Natural killer cell (primary cell): Measurements from ENCODE around the gene MMGT1. TPM values are rescaled to one million over a fixed set of nuclear protein-coding genes. Genes with fewer than 3 reads are reported as not detected.

ENCODE experiments used
- ATAC-seq, 3 donors: fragments of 150-1000 bp in 2 of 3; fragments of 200-7000 bp in 1 of 3; cut with Tn5 transposase; 1 replicate in 1 of 3; 2 replicates in 2 of 3; pipeline ENCODE4 v1.10.0; 2021; ENCODE audit warnings: mild to moderate bottlenecking in 2 of 3, moderate library complexity in 2 of 3
- DNase-seq, 2 donors: peaks; one replicate each; pipeline versions ENCODE4 v3.0.0 to v3.0.0-alpha.2; 2013 to 2021; ENCODE audit warnings: mixed read lengths in 1 of 2
- H3K27ac ChIP-seq: one replicate; pipeline ENCODE4 v1.5.1; 2013; ENCODE audit warnings: mild to moderate bottlenecking, low read length
- H3K27me3 ChIP-seq: one replicate; pipeline ENCODE4 v1.6.1; 2013; ENCODE audit warnings: low read length; ENCODE audit not compliant: control insufficient read depth, insufficient read depth
- H3K36me3 ChIP-seq: one replicate; pipeline ENCODE4 v1.6.1; 2013; ENCODE audit warnings: low read length; ENCODE audit not compliant: control insufficient read depth, insufficient read depth
- H3K4me1 ChIP-seq: one replicate; pipeline ENCODE4 v1.6.1; 2013; ENCODE audit warnings: low read length; ENCODE audit not compliant: control insufficient read depth, insufficient read depth
- H3K4me3 ChIP-seq: one replicate; pipeline ENCODE4 v1.5.1; 2013; ENCODE audit warnings: low read length
- H3K9me3 ChIP-seq: one replicate; pipeline ENCODE4 v1.6.1; 2013; ENCODE audit warnings: low read length; ENCODE audit not compliant: control insufficient read depth, insufficient read depth
- H3K27ac Mint-ChIP-seq, 2 donors: one replicate each; pipeline ENCODE4 v1.8.0; 2022; ENCODE audit warnings: mild to moderate bottlenecking in 2 of 2, mixed read lengths in 2 of 2, moderate library complexity in 1 of 2
- H3K27me3 Mint-ChIP-seq, 2 donors: one replicate each; pipeline ENCODE4 v1.8.0; 2022; ENCODE audit warnings: low read depth in 2 of 2, mixed read lengths in 2 of 2
- H3K36me3 Mint-ChIP-seq: one replicate; pipeline ENCODE4 v1.8.0; 2022; ENCODE audit warnings: mixed read lengths
- H3K4me1 Mint-ChIP-seq, 2 donors: one replicate each; pipeline ENCODE4 v1.8.0; 2022; ENCODE audit warnings: mixed read lengths in 2 of 2
- H3K4me3 Mint-ChIP-seq: one replicate; pipeline ENCODE4 v1.8.0; 2022; ENCODE audit warnings: mild to moderate bottlenecking, moderate library complexity, mixed read lengths
- H3K9me3 Mint-ChIP-seq, 2 donors: one replicate each; pipeline ENCODE4 v1.8.0; 2022; ENCODE audit warnings: mixed read lengths in 2 of 2
- WGBS: methylation state at CpG from one replicate; pipeline ENCODE4 v1.1.7; 2013; ENCODE audit warnings: missing lambda C conversion rate; ENCODE audit not compliant: insufficient coverage; 5-methylcytosine and 5-hydroxymethylcytosine counted together
- intact Hi-C: fragments of 100-400 bp; cut with micrococcal nuclease; formaldehyde crosslinking; loops from one replicate; pipeline ENCODE4 v1.14.2; 2022
- total RNA-seq, 4 donors: library from RNA; stranded (reverse); fragments of 120-200 nt in 1 of 4; gene quantifications; one replicate each; pipeline versions ENCODE4 v1.2.3 to v1.2.4, GENCODE V29; 2013 to 2022
- TF ChIP-seq, protein P1 (sequence below): fragments of 200-600 bp; IDR thresholded peaks from one replicate; pipeline ENCODE4 v1.8.0; 2022; ENCODE audit warnings: antibody characterized with exemption

The MMGT1 gene
- total RNA-seq, 3 donors from 2014 or later (not counting 1 experiment from before 2014, with no cell fraction given), result 18.2 to 22.2 (median 21.4) TPM

DNA sequence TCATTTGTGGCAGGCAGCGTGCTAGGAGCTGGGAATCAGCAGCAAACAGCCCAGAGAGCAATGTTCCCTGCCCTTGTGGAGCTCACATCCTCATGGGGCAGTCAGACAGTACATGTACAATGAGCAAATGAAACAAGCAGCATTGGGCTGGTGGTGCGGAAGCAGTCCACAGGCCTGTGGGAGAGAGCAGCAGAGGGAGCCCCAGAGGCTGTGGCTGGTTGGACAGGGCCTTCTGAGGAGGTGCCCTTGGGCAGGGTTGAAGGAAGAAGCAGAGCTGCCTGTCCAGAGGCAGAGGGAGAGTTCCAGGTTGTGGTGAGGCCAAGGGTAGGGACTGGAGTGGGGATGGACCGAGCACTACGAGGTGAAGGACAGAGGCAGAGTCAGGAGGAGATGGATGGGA lies 22.5 kb downstream of the MMGT1 start:
- no peaks in the 10 kb centered on the region for H3K36me3 Mint-ChIP-seq
- ATAC-seq, result no peak

DNA sequence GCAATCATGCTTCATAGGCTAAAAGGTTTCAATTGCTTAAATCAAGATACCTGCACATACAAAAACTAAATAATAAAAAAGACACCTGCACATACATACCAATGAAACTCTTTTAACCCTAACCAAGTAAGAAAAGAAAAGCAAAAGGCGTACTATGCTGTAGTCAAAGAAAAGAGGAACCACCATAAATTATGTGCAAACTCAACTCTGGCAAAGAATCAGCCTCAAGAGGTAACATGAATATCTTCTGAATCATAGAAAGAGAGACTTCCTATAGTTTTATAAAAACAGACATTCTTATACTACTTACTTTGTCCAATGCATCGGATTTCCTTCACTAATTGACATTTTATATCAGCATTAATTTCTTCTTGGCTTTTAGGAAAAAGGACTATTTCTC lies 29.3 kb downstream of the MMGT1 start:
- intact Hi-C loops, result no loop called here
- H3K9me3 ChIP-seq, result no peaks in the 10 kb centered on the region
- H3K27me3 ChIP-seq, result no peaks in the 10 kb centered on the region
- Mint-ChIP-seq H3K4me1 (no peaks in the 10 kb centered on the region), H3K27me3 (peaks cover 0 to 7% of the 10 kb centered on the region in 2 donors), H3K9me3 (peaks cover 0 to 5% of the 10 kb centered on the region in 2 donors), H3K36me3 (no peaks in the 10 kb centered on the region), H3K27ac (no peak overlapping the region), H3K4me3 (no peak overlapping the region)
- DNase-seq, result no peak
- TF ChIP-seq, protein P1, sequence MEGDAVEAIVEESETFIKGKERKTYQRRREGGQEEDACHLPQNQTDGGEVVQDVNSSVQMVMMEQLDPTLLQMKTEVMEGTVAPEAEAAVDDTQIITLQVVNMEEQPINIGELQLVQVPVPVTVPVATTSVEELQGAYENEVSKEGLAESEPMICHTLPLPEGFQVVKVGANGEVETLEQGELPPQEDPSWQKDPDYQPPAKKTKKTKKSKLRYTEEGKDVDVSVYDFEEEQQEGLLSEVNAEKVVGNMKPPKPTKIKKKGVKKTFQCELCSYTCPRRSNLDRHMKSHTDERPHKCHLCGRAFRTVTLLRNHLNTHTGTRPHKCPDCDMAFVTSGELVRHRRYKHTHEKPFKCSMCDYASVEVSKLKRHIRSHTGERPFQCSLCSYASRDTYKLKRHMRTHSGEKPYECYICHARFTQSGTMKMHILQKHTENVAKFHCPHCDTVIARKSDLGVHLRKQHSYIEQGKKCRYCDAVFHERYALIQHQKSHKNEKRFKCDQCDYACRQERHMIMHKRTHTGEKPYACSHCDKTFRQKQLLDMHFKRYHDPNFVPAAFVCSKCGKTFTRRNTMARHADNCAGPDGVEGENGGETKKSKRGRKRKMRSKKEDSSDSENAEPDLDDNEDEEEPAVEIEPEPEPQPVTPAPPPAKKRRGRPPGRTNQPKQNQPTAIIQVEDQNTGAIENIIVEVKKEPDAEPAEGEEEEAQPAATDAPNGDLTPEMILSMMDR, result no peak
- H3K4me3 ChIP-seq, result no peak overlapping the region
- ATAC-seq, result no peak
- H3K4me1 ChIP-seq, result no peaks in the 10 kb centered on the region
- 17% methylated on average over 1 of the region's 2 CpGs for WGBS
- no peaks in the 10 kb centered on the region for H3K36me3 ChIP-seq
- no peak overlapping the region for H3K27ac ChIP-seq

More for the DNA sequence above, 22.5 kb downstream of the MMGT1 start:
- Mint-ChIP-seq H3K4me3 (no peak overlapping the region), H3K9me3 (no peaks in the 10 kb centered on the region), H3K27ac (no peak overlapping the region), H3K27me3 (no peaks in the 10 kb centered on the region), H3K4me1 (no peaks in the 10 kb centered on the region)
- DNase-seq, result no peak
- H3K27ac ChIP-seq, result no peak overlapping the region
- H3K4me1 ChIP-seq, result no peaks in the 10 kb centered on the region
- intact Hi-C loops, result no loop called here
- TF ChIP-seq, protein P1, result no peak
- H3K27me3 ChIP-seq, result no peaks in the 10 kb centered on the region
- no peaks in the 10 kb centered on the region for H3K36me3 ChIP-seq
- no peaks in the 10 kb centered on the region for H3K9me3 ChIP-seq
- WGBS, result 85% methylated on average over 4 of the region's 4 CpGs
- no peak overlapping the region for H3K4me3 ChIP-seq

DNA sequence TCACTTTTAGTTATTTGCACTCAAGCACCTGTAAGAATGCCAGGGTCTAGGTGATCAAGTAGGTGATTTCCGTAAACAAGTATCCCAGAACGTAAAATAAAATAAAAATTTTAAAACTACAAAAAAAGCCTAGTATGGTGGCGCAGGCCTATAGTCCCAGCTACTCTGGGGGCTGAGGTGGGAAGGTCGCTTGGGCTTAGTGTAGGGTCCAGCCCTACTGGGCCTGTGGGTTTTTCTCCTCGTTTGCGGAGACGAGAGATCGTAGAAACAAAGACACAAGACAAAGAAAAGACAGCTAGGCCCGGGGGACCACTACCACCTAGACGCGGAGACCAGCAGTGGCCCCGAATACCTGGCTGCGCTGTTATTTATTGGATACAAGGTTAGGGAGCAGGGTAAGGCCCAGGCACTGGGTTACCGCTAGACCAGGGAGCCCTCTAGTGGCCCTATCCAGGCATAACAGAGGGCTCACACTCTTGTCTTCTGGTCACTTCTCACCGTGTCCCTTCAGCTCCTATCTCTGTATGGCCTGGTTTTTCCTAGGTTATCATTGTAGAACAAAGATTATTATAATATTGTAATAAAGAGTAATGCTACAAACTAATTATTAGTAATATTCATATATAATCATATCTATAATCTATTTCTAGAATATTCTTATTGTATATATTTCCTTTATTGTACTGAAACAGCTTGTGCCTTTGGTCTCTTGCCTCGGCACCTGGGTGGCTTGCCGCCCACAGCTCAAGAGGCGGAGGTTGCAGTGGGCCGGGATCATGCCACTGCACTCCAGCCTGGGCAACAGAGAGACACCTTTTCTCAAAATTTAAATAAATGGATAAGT lies 41.9 kb downstream of the MMGT1 start:
- Mint-ChIP-seq H3K27me3 (peaks cover 0 to 17% of the 10 kb centered on the region in 2 donors), H3K36me3 (no peaks in the 10 kb centered on the region), H3K27ac (no peak overlapping the region), H3K9me3 (no peaks in the 10 kb centered on the region), H3K4me3 (no peak overlapping the region), H3K4me1 (no peaks in the 10 kb centered on the region)
- no peak overlapping the region for H3K27ac ChIP-seq
- no peaks in the 10 kb centered on the region for H3K27me3 ChIP-seq
- H3K36me3 ChIP-seq, result no peaks in the 10 kb centered on the region
- no peak overlapping the region for H3K4me3 ChIP-seq
- intact Hi-C loops, result no loop called here
- no peaks in the 10 kb centered on the region for H3K4me1 ChIP-seq
- DNase-seq (peak in 1 of 2 donors; percentile 47), ATAC-seq (peak in 1 of 3 donors; percentile 80)
- TF ChIP-seq, protein P1, result peak; percentile 61
- WGBS, result 52% methylated on average over 11 of the region's 19 CpGs
- H3K9me3 ChIP-seq, result no peaks in the 10 kb centered on the region
